Right cardiac atrium (tissue), 5 donors: ENCODE data around the gene ZNF345. TPM values are rescaled to one million over a fixed set of nuclear protein-coding genes. Genes with fewer than 3 reads are reported as not detected.
A peak's percentile ranks its signal among the peaks of the same experiment; 100 is the strongest.

ENCODE experiments used
- ATAC-seq, 2 donors: fragments of 200-7000 bp; cut with Tn5 transposase; one replicate each; pipeline versions ENCODE4 v1.8.0 to v1.9.1; 2020; ENCODE audit warnings: moderate library complexity in 2 of 2, mild to moderate bottlenecking in 1 of 2
- DNase-seq, 3 donors: peaks; one replicate each; pipeline ENCODE4 v3.0.0-alpha.2; 2020
- H3K27ac ChIP-seq: one replicate; pipeline ENCODE4 v1.5.1; 2013; ENCODE audit warnings: mild to moderate bottlenecking, low read length, control low read depth, moderate library complexity
- H3K27me3 ChIP-seq: one replicate; pipeline ENCODE4 v1.6.1; 2013; ENCODE audit not compliant: control insufficient read depth, insufficient read depth
- H3K4me1 ChIP-seq: one replicate; pipeline ENCODE4 v1.6.1; 2013; ENCODE audit warnings: low read length; ENCODE audit not compliant: control insufficient read depth, insufficient read depth
- H3K4me3 ChIP-seq: one replicate; pipeline ENCODE4 v1.5.1; 2013; ENCODE audit warnings: low read length, control low read depth
- H3K9me3 ChIP-seq: one replicate; pipeline ENCODE4 v1.6.1; 2013; ENCODE audit warnings: low read length; ENCODE audit not compliant: control insufficient read depth
- WGBS: extraction: QIAGEN DNeasy Blood & Tissue Kit; methylation state at CpG from one replicate; pipeline ENCODE4 v1.1.7; 2013; 5-methylcytosine and 5-hydroxymethylcytosine counted together
- intact Hi-C, 4 donors: fragments of 100-400 bp; cut with DNase I; formaldehyde crosslinking; loops; one replicate each; pipeline versions ENCODE4 v1.11.0 to v1.14.0; 2022 to 2023
- long read RNA-seq, 4 donors: library from polyadenylated mRNA; unstranded; transcript quantifications; one replicate each; pipeline ENCODE4 v2.0.0, GENCODE V29; 2020 to 2021
- polyA plus RNA-seq: library from polyadenylated mRNA; stranded (reverse); fragments of 200-250 nt; gene quantifications from one replicate; pipeline ENCODE4 v1.2.3, GENCODE V29; 2013
- total RNA-seq, 4 donors: library from RNA; stranded (reverse); fragmentation: NEBNext Ultra II Directional; extraction: Animal tissue kit (Norgen Biotek cat#: 25700); gene quantifications; one replicate each; pipeline ENCODE4 v1.2.1, GENCODE V29; 2021
- donor health status: healthy with polysubstance abuse.
- donor health status: DM: no; HTN: yes; CAD: no.
- donor health status: DM: no; HTN: no; CAD: no.
- donor health status: DM: no; HTN: yes; CAD: no; lungs with severe emphysema.
- donor health status: DM: yes; HTN: yes; CAD: no.

Gene ZNF345
- total RNA-seq: 1 to 10 TPM; 2.1 to 3.9 (median 3.6) TPM
- polyA plus RNA-seq: 2.6 TPM
- long read RNA-seq, donor 1, partial matches to known transcripts: 1 of 8 reads
- long read RNA-seq, donor 1, other reads (novel, unspliced or antisense): 4 of 8 reads
- long read RNA-seq, donor 2, partial matches to known transcripts: 0 of 2 reads
- long read RNA-seq, donor 2, other reads (novel, unspliced or antisense): 1 of 2 reads
- long read RNA-seq, donor 3, transcript ZNF345-202 (3 exons, 1,971 nt): major isoform, 9 of 13 reads
- long read RNA-seq, donor 3, partial matches to known transcripts: 0 of 13 reads
- long read RNA-seq, donor 3, other reads (novel, unspliced or antisense): 2 of 13 reads
- long read RNA-seq, donor 4, partial matches to known transcripts: 1 of 4 reads
- long read RNA-seq, donor 4, other reads (novel, unspliced or antisense): 0 of 4 reads

- intact Hi-C loops: no loop called here
- peak; percentile 98 for ATAC-seq
These were observed at the start of gene ZNF345 for GRCh38 chr19:36850559-36851442. Gene ZNF345 (plus strand): TSS chr19:36850876. CDS start chr19:36876831, 25,955 bp downstream.

GRCh38 chr19:36805364-36805763, 45.3 kb upstream of the ZNF345 start:
- intact Hi-C loops: no loop called here
- Histone ChIP-seq H3K4me3 (no peak overlapping the region), H3K9me3 (peaks cover 3% of the 10 kb centered on the region), H3K4me1 (no peaks in the 10 kb centered on the region), H3K27ac (no peak overlapping the region), H3K27me3 (no peaks in the 10 kb centered on the region)
- 97% methylated on average over 1 of the region's 1 CpG for WGBS
- no peak for DNase-seq
- no peak for ATAC-seq

More at GRCh38 chr19:36850559-36851442, at the start of gene ZNF345:
- H3K27ac ChIP-seq: peak within 1 kb of the TSS; percentile 92
- H3K4me1 ChIP-seq: peaks cover 5% of the 10 kb centered on the region
- peak within 1 kb of the TSS; percentile 90 for H3K4me3 ChIP-seq
- H3K9me3 ChIP-seq: no peaks in the 10 kb centered on the region
- H3K27me3 ChIP-seq: no peaks in the 10 kb centered on the region
- peak; percentile 92 to 96 (median 95) for DNase-seq
- under 1% methylated on average over 43 of the region's 43 CpGs for WGBS

- H3K27me3 ChIP-seq: no peaks in the 10 kb centered on the region
- H3K27ac ChIP-seq: no peak overlapping the region
- intact Hi-C loops: no loop called here
- no peak overlapping the region for H3K4me3 ChIP-seq
- H3K9me3 ChIP-seq: peaks cover 3% of the 10 kb centered on the region
- DNase-seq: no peak
- ATAC-seq: no peak
- no peaks in the 10 kb centered on the region for H3K4me1 ChIP-seq
These were observed 43.6 kb upstream of the ZNF345 start for GRCh38 chr19:36807029-36807428.

- peak overlapping the region; percentile 38 for H3K4me3 ChIP-seq
- intact Hi-C loops: loop anchor here in 2 of 4 donors (5.0 to 10.0 kb wide), 2 partner anchors 53 to 76 kb away; no protein-coding TSS in a partner anchor
- H3K9me3 ChIP-seq: peaks cover 28% of the 10 kb centered on the region
These were observed 31.5 kb upstream of the ZNF345 start for GRCh38 chr19:36819130-36819630.

GRCh38 chr19:36821758-36822157, 28.9 kb upstream of the ZNF345 start:
- intact Hi-C loops: no loop called here
- no peak for ATAC-seq
- 97% methylated on average over 5 of the region's 5 CpGs for WGBS

More at GRCh38 chr19:36819130-36819630, 31.5 kb upstream of the ZNF345 start:
- Histone ChIP-seq H3K27ac (no peak overlapping the region), H3K27me3 (no peaks in the 10 kb centered on the region), H3K4me1 (no peaks in the 10 kb centered on the region)
- ATAC-seq: no peak
- WGBS: 98% methylated on average over 7 of the region's 7 CpGs
- DNase-seq: no peak

GRCh38 chr19:36833430-36833829, 17.2 kb upstream of the ZNF345 start:
- peaks cover 6% of the 10 kb centered on the region for H3K9me3 ChIP-seq
- WGBS: 100% methylated on average over 2 of the region's 2 CpGs

More at GRCh38 chr19:36821758-36822157, 28.9 kb upstream of the ZNF345 start:
- no peak overlapping the region for H3K27ac ChIP-seq
- no peak for DNase-seq
- no peaks in the 10 kb centered on the region for H3K4me1 ChIP-seq
- H3K9me3 ChIP-seq: peaks cover 25% of the 10 kb centered on the region
- no peaks in the 10 kb centered on the region for H3K27me3 ChIP-seq
- H3K4me3 ChIP-seq: no peak overlapping the region

GRCh38 chr19:36837176-36837905, 13.3 kb upstream of the ZNF345 start:
- no peaks in the 10 kb centered on the region for H3K4me1 ChIP-seq
- H3K9me3 ChIP-seq: peaks cover 2% of the 10 kb centered on the region
- peak overlapping the region; percentile 70 for H3K4me3 ChIP-seq
- ATAC-seq: no peak
- intact Hi-C loops: no loop called here
- 21% methylated on average over 8 of the region's 8 CpGs for WGBS
- H3K27ac ChIP-seq: peak overlapping the region; percentile 97
- no peaks in the 10 kb centered on the region for H3K27me3 ChIP-seq
- no peak for DNase-seq

More at GRCh38 chr19:36833430-36833829, 17.2 kb upstream of the ZNF345 start:
- Histone ChIP-seq H3K27ac (no peak overlapping the region), H3K27me3 (no peaks in the 10 kb centered on the region), H3K4me3 (no peak overlapping the region), H3K4me1 (no peaks in the 10 kb centered on the region)
- ATAC-seq (no peak), DNase-seq (no peak)
- intact Hi-C loops: no loop called here

- H3K4me1 ChIP-seq: no peaks in the 10 kb centered on the region
- DNase-seq (peak; percentile 91 to 95 (median 93)), ATAC-seq (peak; percentile 99)
- no peaks in the 10 kb centered on the region for H3K27me3 ChIP-seq
- H3K27ac ChIP-seq: peak within 1 kb of the TSS; percentile 97
- H3K9me3 ChIP-seq: no peaks in the 10 kb centered on the region
- peak within 1 kb of the TSS; percentile 70 for H3K4me3 ChIP-seq
- intact Hi-C loops: no loop called here
- under 1% methylated on average over 56 of the region's 56 CpGs for WGBS
These were observed 12.5 kb upstream of the ZNF345 start, which contains the start of gene ZNF790 for GRCh38 chr19:36837906-36838783. Gene ZNF790 (minus strand): TSS chr19:36838387. CDS start chr19:36825619, 12,768 bp downstream.

GRCh38 chr19:36838784-36839324, 11.8 kb upstream of the ZNF345 start:
- no peak for DNase-seq
- 10% methylated on average over 12 of the region's 12 CpGs for WGBS
- no peaks in the 10 kb centered on the region for H3K4me1 ChIP-seq
- H3K9me3 ChIP-seq: no peaks in the 10 kb centered on the region
- H3K27ac ChIP-seq: peak overlapping the region; percentile 97
- no peak for ATAC-seq
- H3K27me3 ChIP-seq: no peaks in the 10 kb centered on the region
- intact Hi-C loops: no loop called here
- peak overlapping the region; percentile 70 for H3K4me3 ChIP-seq
